ENCODE results near the gene SLC38A9.

Gene SLC38A9

DNA sequence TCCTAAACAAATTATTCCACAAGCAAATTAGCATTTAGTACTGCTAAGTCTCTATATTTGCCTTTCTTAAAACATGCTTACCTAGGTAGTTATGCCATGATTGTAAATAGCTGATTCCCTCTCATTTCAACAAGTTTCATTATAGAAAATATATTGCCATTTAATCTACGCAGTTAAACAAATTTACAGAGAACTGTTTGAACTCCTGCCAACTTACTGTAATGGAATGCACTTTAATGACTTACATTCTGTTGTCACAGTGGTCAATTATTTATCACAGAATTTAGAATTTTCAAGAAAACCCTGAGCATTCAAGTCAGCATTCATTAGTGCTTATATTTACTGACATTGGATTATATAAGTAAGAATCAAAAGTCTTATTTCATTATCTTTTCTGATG, 19.6 kb downstream of the SLC38A9 start:
- Histone ChIP-seq H3K27me3 (replicated peaks; ENCODE audit: control insufficient read depth, insufficient read depth, low read length) (no peaks in the 10 kb centered on the region), H3K4me3 (replicated peaks; ENCODE audit: low read depth, low read length) (no peak overlapping the region), H3K36me3 (ENCODE audit: control insufficient read depth, insufficient read depth, low read length) (no peaks in the 10 kb centered on the region)
- no peak for DNase-seq (ENCODE audit: extremely low read depth, insufficient read length)
- TF ChIP-seq, protein P1, sequence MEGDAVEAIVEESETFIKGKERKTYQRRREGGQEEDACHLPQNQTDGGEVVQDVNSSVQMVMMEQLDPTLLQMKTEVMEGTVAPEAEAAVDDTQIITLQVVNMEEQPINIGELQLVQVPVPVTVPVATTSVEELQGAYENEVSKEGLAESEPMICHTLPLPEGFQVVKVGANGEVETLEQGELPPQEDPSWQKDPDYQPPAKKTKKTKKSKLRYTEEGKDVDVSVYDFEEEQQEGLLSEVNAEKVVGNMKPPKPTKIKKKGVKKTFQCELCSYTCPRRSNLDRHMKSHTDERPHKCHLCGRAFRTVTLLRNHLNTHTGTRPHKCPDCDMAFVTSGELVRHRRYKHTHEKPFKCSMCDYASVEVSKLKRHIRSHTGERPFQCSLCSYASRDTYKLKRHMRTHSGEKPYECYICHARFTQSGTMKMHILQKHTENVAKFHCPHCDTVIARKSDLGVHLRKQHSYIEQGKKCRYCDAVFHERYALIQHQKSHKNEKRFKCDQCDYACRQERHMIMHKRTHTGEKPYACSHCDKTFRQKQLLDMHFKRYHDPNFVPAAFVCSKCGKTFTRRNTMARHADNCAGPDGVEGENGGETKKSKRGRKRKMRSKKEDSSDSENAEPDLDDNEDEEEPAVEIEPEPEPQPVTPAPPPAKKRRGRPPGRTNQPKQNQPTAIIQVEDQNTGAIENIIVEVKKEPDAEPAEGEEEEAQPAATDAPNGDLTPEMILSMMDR (IDR thresholded peaks at IDR 0.05; ENCODE audit: insufficient read depth, low read length, poor library complexity, severe bottlenecking): no peak

DNA sequence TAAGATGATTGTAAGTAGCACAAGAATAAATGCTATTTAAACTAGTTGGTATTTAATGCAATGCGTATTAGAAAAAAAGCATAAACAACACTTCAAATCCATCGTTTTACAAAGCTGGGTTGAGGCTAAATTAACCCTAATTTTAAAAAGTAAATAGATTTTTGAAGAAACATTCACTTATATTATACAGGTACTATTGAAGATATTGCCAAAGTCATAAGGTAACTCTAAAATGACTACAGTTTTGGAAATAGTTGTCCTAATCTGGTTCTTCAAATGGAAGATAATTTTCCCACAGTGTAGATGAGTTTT, 20.1 kb downstream of the SLC38A9 start:
- no peaks in the 10 kb centered on the region for H3K36me3 ChIP-seq (ENCODE audit: control insufficient read depth, insufficient read depth, low read length)

GRCh38 chr5:55691265-55692105, 20.6 kb downstream of the SLC38A9 start:
- peak; percentile 23 for DNase-seq (ENCODE audit: extremely low read depth, insufficient read length)
- Histone ChIP-seq H3K27me3 (replicated peaks; ENCODE audit: control insufficient read depth, insufficient read depth, low read length) (no peaks in the 10 kb centered on the region), H3K36me3 (ENCODE audit: control insufficient read depth, insufficient read depth, low read length) (no peaks in the 10 kb centered on the region), H3K4me3 (replicated peaks; ENCODE audit: low read depth, low read length) (no peak overlapping the region)
- TF ChIP-seq, protein P1 (IDR thresholded peaks at IDR 0.05; ENCODE audit: insufficient read depth, low read length, poor library complexity, severe bottlenecking): peak; percentile 38

More for the DNA sequence above, 20.1 kb downstream of the SLC38A9 start:
- TF ChIP-seq, protein P1 (IDR thresholded peaks at IDR 0.05; ENCODE audit: insufficient read depth, low read length, poor library complexity, severe bottlenecking): no peak
- no peak for DNase-seq (ENCODE audit: extremely low read depth, insufficient read length)
- H3K27me3 ChIP-seq (replicated peaks; ENCODE audit: control insufficient read depth, insufficient read depth, low read length): no peaks in the 10 kb centered on the region
- no peak overlapping the region for H3K4me3 ChIP-seq (replicated peaks; ENCODE audit: low read depth, low read length)

- DNase-seq (ENCODE audit: extremely low read depth, insufficient read length): no peak
- Histone ChIP-seq H3K27me3 (replicated peaks; ENCODE audit: control insufficient read depth, insufficient read depth, low read length) (no peaks in the 10 kb centered on the region), H3K4me3 (replicated peaks; ENCODE audit: low read depth, low read length) (no peak overlapping the region), H3K36me3 (ENCODE audit: control insufficient read depth, insufficient read depth, low read length) (no peaks in the 10 kb centered on the region)
- TF ChIP-seq, protein P1 (IDR thresholded peaks at IDR 0.05; ENCODE audit: insufficient read depth, low read length, poor library complexity, severe bottlenecking): no peak
These were observed 30.1 kb downstream of the SLC38A9 start for GRCh38 chr5:55682071-55682470.

GRCh38 chr5:55681301-55681700, 30.8 kb downstream of the SLC38A9 start:
- no peaks in the 10 kb centered on the region for H3K27me3 ChIP-seq (replicated peaks; ENCODE audit: control insufficient read depth, insufficient read depth, low read length)
- no peak overlapping the region for H3K4me3 ChIP-seq (replicated peaks; ENCODE audit: low read depth, low read length)
- TF ChIP-seq, protein P1 (IDR thresholded peaks at IDR 0.05; ENCODE audit: insufficient read depth, low read length, poor library complexity, severe bottlenecking): no peak
- no peak for DNase-seq (ENCODE audit: extremely low read depth, insufficient read length)
- H3K36me3 ChIP-seq (ENCODE audit: control insufficient read depth, insufficient read depth, low read length): no peaks in the 10 kb centered on the region

Measured in GM06990 (cell line).